ENCODE results near the gene PCDHB8. TPM values are rescaled to one million over a fixed set of nuclear protein-coding genes. Genes with fewer than 3 reads are reported as not detected.
"Not testable (repeated sequence)": the region's sequence is repeated elsewhere in the genome, so short reads cannot be mapped to it uniquely, and the experiment has no call there.

The PCDHB8 gene
- polyA plus RNA-seq, 1 donor (not counting 4 experiments of a cell fraction or from before 2014, with no cell fraction given) = not detected

GRCh38 chr5:141150224-141150992, 27.2 kb upstream of the PCDHB8 start:
- Histone ChIP-seq H3K4me2 (ENCODE audit: control insufficient read depth, extremely low read depth, insufficient read depth, low read depth, low read length) (no peak overlapping the region), H4K20me1 (ENCODE audit: control insufficient read depth, extremely low read depth, insufficient read depth, low read length) (no peaks in the 10 kb centered on the region), H3K9me1 (ENCODE audit: control insufficient read depth, extremely low read depth, insufficient read depth, low read length) (no peaks in the 10 kb centered on the region), H3K27me3 (ENCODE audit: control insufficient read depth, extremely low read depth, insufficient read depth, low read length) (no peaks in the 10 kb centered on the region), H3K27ac (ENCODE audit: control insufficient read depth, insufficient read depth, low read length) (no peak overlapping the region), H2AFZ (ENCODE audit: control insufficient read depth, low read length) (no peak overlapping the region), H3K4me1 (ENCODE audit: control insufficient read depth, extremely low read depth, insufficient read depth, low read length) (no peaks in the 10 kb centered on the region), H3K4me3 (ENCODE audit: control insufficient read depth in 2 of 3, extremely low read depth in 1 of 3, insufficient read depth in 2 of 3, low read depth in 1 of 3, low read length in 3 of 3) (no peak overlapping the region), H3K36me3 (ENCODE audit: control insufficient read depth in 2 of 2, extremely low read depth in 1 of 2, insufficient read depth in 2 of 2, low read length in 2 of 2) (no peaks in the 10 kb centered on the region), H3K9ac (ENCODE audit: control insufficient read depth, extremely low read depth, insufficient read depth, low read length) (no peak overlapping the region), H3K79me2 (ENCODE audit: control insufficient read depth, insufficient read depth, low read length) (no peaks in the 10 kb centered on the region), H3K9me3 (ENCODE audit: control insufficient read depth, low read depth, low read length) (no peaks in the 10 kb centered on the region)
- no peak for DNase-seq (ENCODE audit: low read depth, low spot score)
- TF ChIP-seq CTCF (optimal IDR thresholded peaks at IDR 0.05 in 1 of 3, IDR thresholded peaks at IDR 0.05 in 1 of 3, conservative IDR thresholded peaks at IDR 0.05 in 1 of 3; ENCODE audit: extremely low read depth in 1 of 3, insufficient read depth in 2 of 3, low read length in 3 of 3) (no peak), EZH2 (IDR thresholded peaks at IDR 0.05; ENCODE audit: low read length) (no peak)
- dilution Hi-C loops (cut with MboI; ENCODE audit: extremely low pct_ligation_motif_present, low sequenced_read_pairs) = no loop called here
- FAIRE-seq = no peak

- dilution Hi-C loops (cut with MboI; ENCODE audit: extremely low pct_ligation_motif_present, low sequenced_read_pairs) = no loop called here
Observed at GRCh38 chr5:141150993-141151325, 26.6 kb upstream of the PCDHB8 start.

GRCh38 chr5:141151632-141152031, 26.0 kb upstream of the PCDHB8 start:
- FAIRE-seq; H3K4me3 ChIP-seq (ENCODE audit: control insufficient read depth in 2 of 3, extremely low read depth in 1 of 3, insufficient read depth in 2 of 3, low read depth in 1 of 3, low read length in 3 of 3); H3K27me3 ChIP-seq (ENCODE audit: control insufficient read depth, extremely low read depth, insufficient read depth, low read length); H3K79me2 ChIP-seq (ENCODE audit: control insufficient read depth, insufficient read depth, low read length); H3K9ac ChIP-seq (ENCODE audit: control insufficient read depth, extremely low read depth, insufficient read depth, low read length); H3K9me1 ChIP-seq (ENCODE audit: control insufficient read depth, extremely low read depth, insufficient read depth, low read length); H3K4me2 ChIP-seq (ENCODE audit: control insufficient read depth, extremely low read depth, insufficient read depth, low read depth, low read length); DNase-seq (ENCODE audit: low read depth, low spot score); dilution Hi-C loops (cut with MboI; ENCODE audit: extremely low pct_ligation_motif_present, low sequenced_read_pairs); H3K27ac ChIP-seq (ENCODE audit: control insufficient read depth, insufficient read depth, low read length); H3K9me3 ChIP-seq (ENCODE audit: control insufficient read depth, low read depth, low read length); H3K36me3 ChIP-seq (ENCODE audit: control insufficient read depth in 2 of 2, extremely low read depth in 1 of 2, insufficient read depth in 2 of 2, low read length in 2 of 2); H2AFZ ChIP-seq (ENCODE audit: control insufficient read depth, low read length); H3K4me1 ChIP-seq (ENCODE audit: control insufficient read depth, extremely low read depth, insufficient read depth, low read length); H4K20me1 ChIP-seq (ENCODE audit: control insufficient read depth, extremely low read depth, insufficient read depth, low read length): not testable (repeated sequence)

More at GRCh38 chr5:141150993-141151325, 26.6 kb upstream of the PCDHB8 start:
- no peak for FAIRE-seq
- Histone ChIP-seq H3K4me2 (ENCODE audit: control insufficient read depth, extremely low read depth, insufficient read depth, low read depth, low read length) (no peak overlapping the region), H3K4me1 (ENCODE audit: control insufficient read depth, extremely low read depth, insufficient read depth, low read length) (no peaks in the 10 kb centered on the region), H3K79me2 (ENCODE audit: control insufficient read depth, insufficient read depth, low read length) (no peaks in the 10 kb centered on the region), H3K4me3 (ENCODE audit: control insufficient read depth in 2 of 3, extremely low read depth in 1 of 3, insufficient read depth in 2 of 3, low read depth in 1 of 3, low read length in 3 of 3) (no peak overlapping the region), H3K36me3 (ENCODE audit: control insufficient read depth in 2 of 2, extremely low read depth in 1 of 2, insufficient read depth in 2 of 2, low read length in 2 of 2) (no peaks in the 10 kb centered on the region), H4K20me1 (ENCODE audit: control insufficient read depth, extremely low read depth, insufficient read depth, low read length) (no peaks in the 10 kb centered on the region), H2AFZ (ENCODE audit: control insufficient read depth, low read length) (no peak overlapping the region), H3K9ac (ENCODE audit: control insufficient read depth, extremely low read depth, insufficient read depth, low read length) (no peak overlapping the region), H3K9me1 (ENCODE audit: control insufficient read depth, extremely low read depth, insufficient read depth, low read length) (no peaks in the 10 kb centered on the region), H3K27ac (ENCODE audit: control insufficient read depth, insufficient read depth, low read length) (no peak overlapping the region), H3K27me3 (ENCODE audit: control insufficient read depth, extremely low read depth, insufficient read depth, low read length) (no peaks in the 10 kb centered on the region), H3K9me3 (ENCODE audit: control insufficient read depth, low read depth, low read length) (no peaks in the 10 kb centered on the region)
- TF ChIP-seq CTCF (optimal IDR thresholded peaks at IDR 0.05 in 1 of 3, IDR thresholded peaks at IDR 0.05 in 1 of 3, conservative IDR thresholded peaks at IDR 0.05 in 1 of 3; ENCODE audit: extremely low read depth in 1 of 3, insufficient read depth in 2 of 3, low read length in 3 of 3) = no peak
- TF ChIP-seq EZH2 (IDR thresholded peaks at IDR 0.05; ENCODE audit: low read length) = no peak
- no peak for DNase-seq (ENCODE audit: low read depth, low spot score)

GRCh38 chr5:141152096-141152495, 25.5 kb upstream of the PCDHB8 start:
- H2AFZ ChIP-seq (ENCODE audit: control insufficient read depth, low read length); H3K79me2 ChIP-seq (ENCODE audit: control insufficient read depth, insufficient read depth, low read length); H3K27me3 ChIP-seq (ENCODE audit: control insufficient read depth, extremely low read depth, insufficient read depth, low read length); H3K36me3 ChIP-seq (ENCODE audit: control insufficient read depth in 2 of 2, extremely low read depth in 1 of 2, insufficient read depth in 2 of 2, low read length in 2 of 2); H3K9me1 ChIP-seq (ENCODE audit: control insufficient read depth, extremely low read depth, insufficient read depth, low read length); FAIRE-seq; H3K4me1 ChIP-seq (ENCODE audit: control insufficient read depth, extremely low read depth, insufficient read depth, low read length); DNase-seq (ENCODE audit: low read depth, low spot score); H4K20me1 ChIP-seq (ENCODE audit: control insufficient read depth, extremely low read depth, insufficient read depth, low read length); dilution Hi-C loops (cut with MboI; ENCODE audit: extremely low pct_ligation_motif_present, low sequenced_read_pairs); H3K4me2 ChIP-seq (ENCODE audit: control insufficient read depth, extremely low read depth, insufficient read depth, low read depth, low read length); H3K4me3 ChIP-seq (ENCODE audit: control insufficient read depth in 2 of 3, extremely low read depth in 1 of 3, insufficient read depth in 2 of 3, low read depth in 1 of 3, low read length in 3 of 3); H3K9me3 ChIP-seq (ENCODE audit: control insufficient read depth, low read depth, low read length); H3K27ac ChIP-seq (ENCODE audit: control insufficient read depth, insufficient read depth, low read length); H3K9ac ChIP-seq (ENCODE audit: control insufficient read depth, extremely low read depth, insufficient read depth, low read length): not testable (repeated sequence)
